HG03432 (cell line): ENCODE results near the gene GDPD4.
A peak's percentile ranks its signal among the peaks of the same experiment; 100 is the strongest.

ENCODE experiments used
- ATAC-seq: cut with Tn5 transposase; IDR thresholded peaks from one replicate; pipeline ENCODE4 v1.9.1; 2021; ENCODE audit warnings: mild to moderate bottlenecking, moderate library complexity; ENCODE audit not compliant: unreplicated experiment

GDPD4 gene

GRCh38 chr11:77193167-77193566 is 108.3 kb downstream of the GDPD4 start:
- ATAC-seq = no peak

- peak; percentile 56 for ATAC-seq
These were observed 109.5 kb downstream of the GDPD4 start for GRCh38 chr11:77191823-77192495.

GRCh38 chr11:77191429-77191822 is 110.1 kb downstream of the GDPD4 start:
- ATAC-seq = no peak

- no peak for ATAC-seq
These were observed 111.0 kb downstream of the GDPD4 start for GRCh38 chr11:77190331-77191075.

- ATAC-seq = no peak
These were observed 111.8 kb downstream of the GDPD4 start for GRCh38 chr11:77189588-77190210.

- ATAC-seq = no peak
These were observed 112.6 kb downstream of the GDPD4 start for GRCh38 chr11:77188633-77189491.

GRCh38 chr11:77187776-77188632 is 113.5 kb downstream of the GDPD4 start:
- ATAC-seq = no peak

- no peak for ATAC-seq
These were observed 114.3 kb downstream of the GDPD4 start for GRCh38 chr11:77187111-77187750.

GRCh38 chr11:77186302-77186701 is 115.2 kb downstream of the GDPD4 start:
- ATAC-seq = no peak

- ATAC-seq = no peak
These were observed 117.2 kb downstream of the GDPD4 start for GRCh38 chr11:77184136-77184860.

GRCh38 chr11:77183431-77183984 is 118.0 kb downstream of the GDPD4 start:
- no peak for ATAC-seq

- no peak for ATAC-seq
These were observed 118.7 kb downstream of the GDPD4 start for GRCh38 chr11:77182542-77183430.

GRCh38 chr11:77181799-77182541 is 119.5 kb downstream of the GDPD4 start:
- ATAC-seq = no peak

GRCh38 chr11:77181226-77181625 is 120.3 kb downstream of the GDPD4 start:
- ATAC-seq = no peak

GRCh38 chr11:77180346-77180745 is 121.1 kb downstream of the GDPD4 start:
- ATAC-seq = no peak

- no peak for ATAC-seq
These were observed 121.8 kb downstream of the GDPD4 start for GRCh38 chr11:77179681-77180080.

GRCh38 chr11:77179048-77179447 is 122.4 kb downstream of the GDPD4 start:
- ATAC-seq = no peak
